H9 (cell line): ENCODE measurements around the gene AKAP5. TPM values are rescaled to one million over a fixed set of nuclear protein-coding genes. Genes with fewer than 3 reads are reported as not detected.

Experiments
- DNase-seq: peaks from one replicate; pipeline ENCODE4 v3.0.0-alpha.2; 2017
- H2AFZ ChIP-seq: one replicate; pipeline ENCODE4 v1.6.1; 2013; ENCODE audit warnings: mild to moderate bottlenecking, low read length, control low read depth, moderate library complexity
- H2AK5ac ChIP-seq: 2 replicates; pipeline ENCODE4 v1.6.1; 2013; ENCODE audit warnings: low read length, control low read depth, mixed read lengths; ENCODE audit not compliant: insufficient read length
- H2BK120ac ChIP-seq: one replicate; pipeline ENCODE4 v1.6.1; 2013; ENCODE audit warnings: low read depth, mild to moderate bottlenecking, low read length, control low read depth, inconsistent platforms; ENCODE audit not compliant: poor library complexity, severe bottlenecking
- H2BK12ac ChIP-seq: 2 replicates; pipeline ENCODE4 v1.6.1; 2013; ENCODE audit warnings: low read length, control low read depth, mixed read lengths, low read depth; ENCODE audit not compliant: insufficient read length
- H2BK15ac ChIP-seq: 2 replicates; pipeline ENCODE4 v1.6.1; 2013; ENCODE audit warnings: low read depth, low read length, control low read depth
- H2BK20ac ChIP-seq: one replicate; pipeline ENCODE4 v1.6.1; 2013; ENCODE audit warnings: low read depth, mild to moderate bottlenecking, low read length, control low read depth, inconsistent platforms; ENCODE audit not compliant: poor library complexity, severe bottlenecking
- H2BK5ac ChIP-seq: 2 replicates; pipeline ENCODE4 v1.6.1; 2013; ENCODE audit warnings: low read length, control low read depth, mixed read lengths; ENCODE audit not compliant: insufficient read length
- H3K14ac ChIP-seq: 2 replicates; pipeline ENCODE4 v1.6.1; 2013; ENCODE audit warnings: low read length, control low read depth; ENCODE audit not compliant: insufficient read depth
- H3K18ac ChIP-seq: 2 replicates; pipeline ENCODE4 v1.6.1; 2013; ENCODE audit warnings: low read depth, mild to moderate bottlenecking, mixed read lengths, low read length, control low read depth; ENCODE audit not compliant: insufficient read length
- H3K23ac ChIP-seq: 2 replicates; pipeline ENCODE4 v1.6.1; 2013; ENCODE audit warnings: low read length, control low read depth, mixed read lengths, low read depth; ENCODE audit not compliant: insufficient read length
- H3K23me2 ChIP-seq: 2 replicates; pipeline ENCODE4 v1.6.1; 2013; ENCODE audit warnings: low read depth, mild to moderate bottlenecking, mixed read lengths, low read length, control low read depth; ENCODE audit not compliant: insufficient read length, poor library complexity, severe bottlenecking
- H3K27ac ChIP-seq: 2 replicates; pipeline ENCODE4 v1.5.1; 2013; ENCODE audit warnings: low read length, control low read depth, mixed read lengths, low read depth; ENCODE audit not compliant: insufficient read length
- H3K27me3 ChIP-seq: 2 replicates; pipeline ENCODE4 v1.6.1; 2013; ENCODE audit warnings: low read length, control low read depth, inconsistent platforms; ENCODE audit not compliant: insufficient read depth
- H3K4ac ChIP-seq: 2 replicates; pipeline ENCODE4 v1.6.1; 2013; ENCODE audit warnings: low read depth, mild to moderate bottlenecking, control low read depth, inconsistent platforms, low read length, moderate library complexity
- H3K4me1 ChIP-seq: 2 replicates; pipeline ENCODE4 v1.6.1; 2013; ENCODE audit warnings: low read length, control low read depth, inconsistent platforms; ENCODE audit not compliant: insufficient read depth
- H3K4me2 ChIP-seq: 2 replicates; pipeline ENCODE4 v1.6.1; 2013; ENCODE audit warnings: low read length, control low read depth, mixed read lengths; ENCODE audit not compliant: insufficient read length, insufficient read depth
- H3K56ac ChIP-seq: 2 replicates; pipeline ENCODE4 v1.6.1; 2013; ENCODE audit warnings: low read depth, mild to moderate bottlenecking, mixed read lengths, low read length, control low read depth; ENCODE audit not compliant: insufficient read length
- H3K79me1 ChIP-seq: 2 replicates; pipeline ENCODE4 v1.6.1; 2013; ENCODE audit warnings: low read depth, mild to moderate bottlenecking, moderate library complexity, low read length, control low read depth, inconsistent platforms; ENCODE audit not compliant: insufficient read depth, poor library complexity, severe bottlenecking
- H3K79me2 ChIP-seq: 2 replicates; pipeline ENCODE4 v1.6.1; 2013; ENCODE audit warnings: low read length, control low read depth, inconsistent platforms; ENCODE audit not compliant: insufficient read depth
- H3K9ac ChIP-seq: 2 replicates; pipeline ENCODE4 v1.6.1; 2013; ENCODE audit warnings: low read length, control low read depth, mixed read lengths; ENCODE audit not compliant: insufficient read length; ENCODE audit errors: extremely low read depth
- H3K9me3 ChIP-seq: one replicate; pipeline ENCODE4 v1.6.1; 2013; ENCODE audit warnings: low read depth, low read length, inconsistent platforms; ENCODE audit not compliant: control insufficient read depth
- H3T11ph ChIP-seq: one replicate; pipeline ENCODE4 v1.6.1; 2013; ENCODE audit warnings: mild to moderate bottlenecking, low read length, control low read depth, inconsistent platforms
- H4K20me1 ChIP-seq: one replicate; pipeline ENCODE4 v1.6.1; 2013; ENCODE audit not compliant: control insufficient read depth, insufficient read length, insufficient read depth
- H4K5ac ChIP-seq: 2 replicates; pipeline ENCODE4 v1.6.1; 2013; ENCODE audit warnings: low read depth, mild to moderate bottlenecking, mixed read lengths, low read length, control low read depth; ENCODE audit not compliant: insufficient read length
- H4K8ac ChIP-seq: replicated peaks from 2 replicates; pipeline ENCODE4 v1.6.1; 2013; ENCODE audit warnings: low read length, control low read depth, mixed read lengths, low read depth; ENCODE audit not compliant: insufficient read length
- H4K91ac ChIP-seq: 2 replicates; pipeline ENCODE4 v1.6.1; 2013; ENCODE audit warnings: low read depth, mild to moderate bottlenecking, moderate library complexity, mixed read lengths, low read length, control low read depth; ENCODE audit not compliant: insufficient read length
- H3K27ac Mint-ChIP-seq, 3 experiments: 2 replicates in 2 of 3; 3 replicates in 1 of 3; pipeline ENCODE4 v1.8.0; 2020 to 2021; ENCODE audit warnings: mixed read lengths in 3 of 3, mild to moderate bottlenecking in 1 of 3, moderate library complexity in 1 of 3
- H3K27me3 Mint-ChIP-seq: 2 replicates; pipeline ENCODE4 v1.8.0; 2021; ENCODE audit warnings: low read depth, mild to moderate bottlenecking, moderate library complexity, mixed read lengths
- H3K36me3 Mint-ChIP-seq, 3 experiments: 2 replicates in 2 of 3; 3 replicates in 1 of 3; pipeline ENCODE4 v1.8.0; 2020 to 2021; ENCODE audit warnings: low read depth in 3 of 3, mixed read lengths in 3 of 3; ENCODE audit not compliant: insufficient read depth in 1 of 3
- H3K4me1 Mint-ChIP-seq, 2 experiments: 2 replicates each; pipeline ENCODE4 v1.8.0; 2020; ENCODE audit warnings: mixed read lengths in 2 of 2
- H3K4me3 Mint-ChIP-seq, 2 experiments: 2 replicates in 1 of 2; 3 replicates in 1 of 2; pipeline ENCODE4 v1.8.0; 2020 to 2021; ENCODE audit warnings: mild to moderate bottlenecking in 2 of 2, mixed read lengths in 2 of 2, moderate library complexity in 1 of 2
- H3K9me3 Mint-ChIP-seq, 2 experiments: 2 replicates in 1 of 2; 3 replicates in 1 of 2; pipeline ENCODE4 v1.8.0; 2020; ENCODE audit warnings: mild to moderate bottlenecking in 2 of 2, mixed read lengths in 2 of 2, moderate library complexity in 1 of 2
- CTCF ChIP-seq: fragments of 200-600 bp; sonication (generic); conservative IDR thresholded peaks from 3 replicates; pipeline ENCODE4 v1.8.0; 2021; ENCODE audit warnings: antibody characterized with exemption, mild to moderate bottlenecking
- WGBS: extraction: QIAGEN DNeasy Blood & Tissue Kit; methylation state at CpG from one replicate; pipeline ENCODE4 v1.1.7; 2013; ENCODE audit warnings: missing lambda C conversion rate, low lambda C conversion rate, mixed read lengths; ENCODE audit not compliant: insufficient read length; ENCODE audit errors: extremely low coverage; 5-methylcytosine and 5-hydroxymethylcytosine counted together
- total RNA-seq: library from RNA; stranded (reverse); gene quantifications from 2 replicates; pipeline ENCODE4 v1.2.1, GENCODE V29; 2021

Gene AKAP5
- total RNA-seq, 1 experiment from 2014 or later, result 2.5 TPM

- no peak overlapping the region for H2BK15ac ChIP-seq
- H3K9me3 Mint-ChIP-seq, result no peaks in the 10 kb centered on the region
- no peak overlapping the region for H3K9ac ChIP-seq
- no peak overlapping the region for H4K91ac ChIP-seq
- H3K4me1 ChIP-seq, result no peaks in the 10 kb centered on the region
- TF ChIP-seq CTCF, result no peak
- H4K5ac ChIP-seq, result no peak overlapping the region
- H3K36me3 Mint-ChIP-seq, result peaks cover 0 to 1% (median 0%) of the 10 kb centered on the region in 3 experiments; a peak in 1 of 7 replicates
- H3K27me3 Mint-ChIP-seq, result peaks cover 1% of the 10 kb centered on the region; the same call in 1 of the 2 replicates
- H3K27me3 ChIP-seq, result no peaks in the 10 kb centered on the region
- no peak overlapping the region for H2BK12ac ChIP-seq
- no peak overlapping the region for H2BK120ac ChIP-seq
- H3K23ac ChIP-seq, result no peak overlapping the region
- H3K4me2 ChIP-seq, result no peak overlapping the region
- no peak overlapping the region for H3K4ac ChIP-seq
- H2AFZ ChIP-seq, result no peak overlapping the region
- H3K27ac Mint-ChIP-seq, result no peak overlapping the region
- no peak overlapping the region for H3K56ac ChIP-seq
- H3K79me2 ChIP-seq, result no peaks in the 10 kb centered on the region
- no peak overlapping the region for H3K4me3 Mint-ChIP-seq
- H3K27ac ChIP-seq, result no peak overlapping the region
- no peaks in the 10 kb centered on the region for H3K79me1 ChIP-seq
- no peaks in the 10 kb centered on the region for H4K20me1 ChIP-seq
- H3K4me1 Mint-ChIP-seq, result peaks cover 14% of the 10 kb centered on the region in 2 experiments
- DNase-seq, result no peak
- H2BK20ac ChIP-seq, result no peak overlapping the region
- no peak overlapping the region for H3K18ac ChIP-seq
- no CpG with 5 or more reads among the region's 3 CpGs for WGBS
- no peak overlapping the region for H3T11ph ChIP-seq
- no peak overlapping the region for H4K8ac ChIP-seq
- H3K14ac ChIP-seq, result no peak overlapping the region
- H3K9me3 ChIP-seq, result no peaks in the 10 kb centered on the region
- H2AK5ac ChIP-seq, result no peak overlapping the region
- no peak overlapping the region for H2BK5ac ChIP-seq
- peaks cover 14% of the 10 kb centered on the region for H3K23me2 ChIP-seq
Observed at GRCh38 chr14:64467101-64467500, 1.8 kb downstream of the AKAP5 start.
